Ishikawa (cell line): ENCODE measurements around the gene TOP1.

Source experiments
- CEBPB ChIP-seq: IDR thresholded peaks from 2 replicates; pipeline ENCODE4 v1.6.1; 2012
- CREB1 ChIP-seq: IDR thresholded peaks from 2 replicates; pipeline ENCODE4 v1.6.1; 2012; ENCODE audit warnings: low read depth
- EGR1 ChIP-seq: IDR thresholded peaks from 2 replicates; pipeline ENCODE4 v1.6.1; 2012
- EP300 ChIP-seq: IDR thresholded peaks from 2 replicates; pipeline ENCODE4 v1.6.1; 2012; ENCODE audit warnings: borderline replicate concordance
- FOXM1 ChIP-seq: IDR thresholded peaks from 2 replicates; pipeline ENCODE4 v1.6.1; 2012; ENCODE audit warnings: low read depth, borderline replicate concordance
- MAX ChIP-seq: IDR thresholded peaks from 2 replicates; pipeline ENCODE4 v1.6.1; 2012
- NFIC ChIP-seq: IDR thresholded peaks from 2 replicates; pipeline ENCODE4 v1.6.1; 2012
- RAD21 ChIP-seq: IDR thresholded peaks from 2 replicates; pipeline ENCODE4 v1.6.1; 2012; ENCODE audit warnings: low read depth
- REST ChIP-seq: IDR thresholded peaks from 2 replicates; pipeline ENCODE4 v1.6.1; 2012; ENCODE audit warnings: low read depth, mild to moderate bottlenecking
- TAF1 ChIP-seq: IDR thresholded peaks from 2 replicates; pipeline ENCODE4 v1.6.1; 2012; ENCODE audit warnings: low read depth, mild to moderate bottlenecking
- TCF12 ChIP-seq: IDR thresholded peaks from 2 replicates; pipeline ENCODE4 v1.6.1; 2012; ENCODE audit warnings: low read depth
- TEAD4 ChIP-seq: IDR thresholded peaks from 2 replicates; pipeline ENCODE4 v1.6.1; 2012
- USF1 ChIP-seq: IDR thresholded peaks from 2 replicates; pipeline ENCODE4 v1.6.1; 2012
- YY1 ChIP-seq: IDR thresholded peaks from 2 replicates; pipeline ENCODE4 v1.6.1; 2012; ENCODE audit warnings: low read depth
- ZBTB7A ChIP-seq: IDR thresholded peaks from 2 replicates; pipeline ENCODE4 v1.6.1; 2012; ENCODE audit warnings: low read depth

TOP1 gene

GRCh38 chr20:41119614-41120561 is 91.3 kb downstream of the TOP1 start:
- TF ChIP-seq TEAD4 (no peak), USF1 (no peak), YY1 (no peak), REST (no peak), NFIC (no peak), TAF1 (no peak), MAX (no peak), RAD21 (no peak), EP300 (no peak), TCF12 (no peak), FOXM1 (no peak), CEBPB (no peak)

GRCh38 chr20:41121399-41121798 is 92.8 kb downstream of the TOP1 start:
- no peak for TF ChIP-seq YY1
- TF ChIP-seq USF1, result no peak
- no peak for TF ChIP-seq CREB1
- TF ChIP-seq REST, result no peak
- TF ChIP-seq FOXM1, result no peak
- TF ChIP-seq EGR1, result no peak
- no peak for TF ChIP-seq TAF1
- TF ChIP-seq TCF12, result no peak
- TF ChIP-seq ZBTB7A, result no peak
- no peak for TF ChIP-seq EP300

GRCh38 chr20:41123631-41124030 is 95.0 kb downstream of the TOP1 start:
- TF ChIP-seq RAD21 (no peak), MAX (no peak), FOXM1 (no peak), YY1 (no peak)

- TF ChIP-seq USF1 (no peak), MAX (no peak), EGR1 (no peak), CREB1 (no peak), RAD21 (no peak), FOXM1 (no peak), TCF12 (no peak), ZBTB7A (no peak), EP300 (no peak), YY1 (no peak), CEBPB (no peak), REST (no peak), NFIC (no peak), TEAD4 (no peak), TAF1 (no peak)
Observed at GRCh38 chr20:41124451-41125094, 96.0 kb downstream of the TOP1 start.
